Sigmoid colon (tissue), 4 donors: Measurements from ENCODE around the gene MINK1.

Source experiments
- POLR2AphosphoS5 ChIP-seq, 4 donors: sonication (generic); formaldehyde crosslinking; IDR thresholded peaks; one replicate each; pipeline ENCODE4 v1.6.1; 2017; ENCODE audit warnings: antibody characterized with exemption in 4 of 4
- TF ChIP-seq, protein P1 (sequence below), 4 experiments: fragments of 450-650 bp in 3 of 4; fragments of 200-600 bp in 1 of 4; IDR thresholded peaks; one replicate each; pipeline ENCODE4 v1.5.1; 2016 to 2019; ENCODE audit warnings: antibody characterized with exemption in 4 of 4, mild to moderate bottlenecking in 3 of 4, moderate library complexity in 2 of 4

DNA sequence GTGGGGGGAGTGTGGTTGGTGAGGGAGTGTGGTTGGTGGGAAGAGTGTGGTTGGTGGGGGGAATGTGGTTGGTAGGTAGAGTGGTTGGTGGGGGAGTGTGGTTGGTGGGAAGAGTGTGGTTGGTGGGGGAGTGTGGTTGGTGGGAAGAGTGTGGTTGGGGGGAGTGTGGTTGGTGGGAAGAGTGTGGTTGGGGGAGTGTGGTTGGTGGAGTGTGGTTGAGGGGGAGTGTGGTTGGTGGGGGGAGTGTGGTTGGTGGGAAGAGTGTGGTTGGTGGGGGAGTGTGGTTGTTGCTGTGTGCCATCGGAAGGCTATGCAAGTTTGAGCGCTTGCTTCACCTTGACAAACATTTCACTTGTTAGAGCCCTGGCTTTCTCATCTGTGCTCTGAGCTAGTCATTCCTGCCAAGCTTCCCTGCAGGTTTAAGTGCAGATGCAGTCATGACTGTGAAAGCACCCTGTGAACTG lies 20.1 kb downstream of the MINK1 start:
- TF ChIP-seq POLR2AphosphoS5 (IDR thresholded peaks at IDR 0.05), result no peak
- TF ChIP-seq, protein P1, sequence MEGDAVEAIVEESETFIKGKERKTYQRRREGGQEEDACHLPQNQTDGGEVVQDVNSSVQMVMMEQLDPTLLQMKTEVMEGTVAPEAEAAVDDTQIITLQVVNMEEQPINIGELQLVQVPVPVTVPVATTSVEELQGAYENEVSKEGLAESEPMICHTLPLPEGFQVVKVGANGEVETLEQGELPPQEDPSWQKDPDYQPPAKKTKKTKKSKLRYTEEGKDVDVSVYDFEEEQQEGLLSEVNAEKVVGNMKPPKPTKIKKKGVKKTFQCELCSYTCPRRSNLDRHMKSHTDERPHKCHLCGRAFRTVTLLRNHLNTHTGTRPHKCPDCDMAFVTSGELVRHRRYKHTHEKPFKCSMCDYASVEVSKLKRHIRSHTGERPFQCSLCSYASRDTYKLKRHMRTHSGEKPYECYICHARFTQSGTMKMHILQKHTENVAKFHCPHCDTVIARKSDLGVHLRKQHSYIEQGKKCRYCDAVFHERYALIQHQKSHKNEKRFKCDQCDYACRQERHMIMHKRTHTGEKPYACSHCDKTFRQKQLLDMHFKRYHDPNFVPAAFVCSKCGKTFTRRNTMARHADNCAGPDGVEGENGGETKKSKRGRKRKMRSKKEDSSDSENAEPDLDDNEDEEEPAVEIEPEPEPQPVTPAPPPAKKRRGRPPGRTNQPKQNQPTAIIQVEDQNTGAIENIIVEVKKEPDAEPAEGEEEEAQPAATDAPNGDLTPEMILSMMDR (IDR thresholded peaks at IDR 0.05), result no peak
